ENCODE results near the gene KCTD17.
A peak's percentile ranks its signal among the peaks of the same experiment; 100 is the strongest.

KCTD17 gene

GRCh38 chr22:37021710-37022482 lies 29.6 kb upstream of the KCTD17 start:
- peak; percentile 57 for DNase-seq

- no peak for DNase-seq
These were observed 28.8 kb upstream of the KCTD17 start for GRCh38 chr22:37022483-37023337.

GRCh38 chr22:37023743-37024338 lies 27.7 kb upstream of the KCTD17 start:
- DNase-seq = no peak

- no peak for DNase-seq
These were observed 27.0 kb upstream of the KCTD17 start for GRCh38 chr22:37024339-37025157.

GRCh38 chr22:37025500-37026070 lies 26.0 kb upstream of the KCTD17 start:
- DNase-seq = no peak

GRCh38 chr22:37026325-37026724 lies 25.2 kb upstream of the KCTD17 start:
- DNase-seq = no peak

- DNase-seq = no peak
These were observed 24.0 kb upstream of the KCTD17 start for GRCh38 chr22:37027556-37027955.

GRCh38 chr22:37028692-37029674 lies 22.6 kb upstream of the KCTD17 start:
- no peak for DNase-seq

- no peak for DNase-seq
These were observed 20.8 kb upstream of the KCTD17 start for GRCh38 chr22:37030560-37031281.

GRCh38 chr22:37032134-37032534 lies 19.4 kb upstream of the KCTD17 start:
- DNase-seq = no peak

GRCh38 chr22:37032535-37033460 lies 18.7 kb upstream of the KCTD17 start:
- DNase-seq = no peak

- no peak for DNase-seq
These were observed 17.7 kb upstream of the KCTD17 start for GRCh38 chr22:37033605-37034430.

- DNase-seq = no peak
These were observed 14.7 kb upstream of the KCTD17 start for GRCh38 chr22:37036655-37037377.

- DNase-seq = no peak
These were observed 13.9 kb upstream of the KCTD17 start for GRCh38 chr22:37037669-37038068.

GRCh38 chr22:37039466-37039865 lies 12.1 kb upstream of the KCTD17 start:
- DNase-seq = no peak

- DNase-seq = no peak
These were observed 8.2 kb upstream of the KCTD17 start for GRCh38 chr22:37043209-37043827.
